IMR-90 (cell line): ENCODE results near the gene GNA15. TPM values are rescaled to one million over a fixed set of nuclear protein-coding genes. Genes with fewer than 3 reads are reported as not detected.

Experiments used
- ATAC-seq: fragments of 200-7000 bp; cut with Tn5 transposase; 2 replicates; pipeline ENCODE4 v1.9.1; 2020; ENCODE audit warnings: low read depth, mild to moderate bottlenecking, moderate library complexity
- BruUV-seq: library from RNA; stranded (reverse); fragments of 400-500 nt; replicated peaks from 2 replicates; lab custom pipeline; 2021; lab: Mats Ljungman, UMichigan
- CTCF ChIA-PET: fragments of 300-600 bp; formaldehyde crosslinking; extraction: SDS; loops from one replicate; lab custom pipeline; 2021; ENCODE audit warnings: antibody characterized with exemption; lab: Yijun Ruan, JAX
- POLR2A ChIA-PET: fragments of 300-600 bp; sonication (Branson Sonifier 250); formaldehyde crosslinking; loops from one replicate; lab custom pipeline; 2022; ENCODE audit warnings: antibody characterized with exemption; ENCODE audit not compliant: unreplicated experiment; lab: Charles Lee
- DNase-seq: peaks from one replicate; pipeline ENCODE4 v3.0.0; 2013
- H2AFZ ChIP-seq: replicated peaks from 2 replicates; pipeline ENCODE3; 2013; ENCODE audit warnings: low read length, mild to moderate bottlenecking; ENCODE audit not compliant: poor library complexity
- H2AK5ac ChIP-seq: 2 replicates; pipeline ENCODE4 v1.6.1; 2013; ENCODE audit warnings: low read depth, low read length, inconsistent platforms
- H2AK9ac ChIP-seq: replicated peaks from 2 replicates; pipeline ENCODE3; 2013; ENCODE audit warnings: mild to moderate bottlenecking, low read depth, low read length, moderate library complexity; ENCODE audit not compliant: poor library complexity
- H2BK120ac ChIP-seq: 2 replicates; pipeline ENCODE4 v1.6.1; 2013; ENCODE audit warnings: low read depth, low read length, inconsistent platforms
- H2BK15ac ChIP-seq: 3 replicates; pipeline ENCODE4 v1.6.1; 2013; ENCODE audit warnings: low read depth, low read length, inconsistent platforms
- H2BK20ac ChIP-seq: 2 replicates; pipeline ENCODE4 v1.6.1; 2013; ENCODE audit warnings: low read depth, mild to moderate bottlenecking, inconsistent platforms, low read length, moderate library complexity
- H2BK5ac ChIP-seq: 2 replicates; pipeline ENCODE4 v1.6.1; 2013; ENCODE audit warnings: mild to moderate bottlenecking, low read depth, low read length, inconsistent platforms; ENCODE audit not compliant: poor library complexity, severe bottlenecking
- H3K14ac ChIP-seq: replicated peaks from 2 replicates; pipeline ENCODE4 v1.6.1; 2013; ENCODE audit warnings: low read depth, low read length, inconsistent platforms
- H3K18ac ChIP-seq: 2 replicates; pipeline ENCODE4 v1.6.1; 2013; ENCODE audit warnings: low read depth, low read length, control low read depth
- H3K23ac ChIP-seq: 2 replicates; pipeline ENCODE4 v1.6.1; 2013; ENCODE audit warnings: low read depth, low read length, inconsistent platforms
- H3K27ac ChIP-seq: 2 replicates; pipeline ENCODE4 v1.5.1; 2013; ENCODE audit warnings: mild to moderate bottlenecking, control low read depth, low read length; ENCODE audit not compliant: insufficient read depth
- H3K27me3 ChIP-seq: 2 replicates; pipeline ENCODE4 v1.6.1; 2013; ENCODE audit warnings: low read length; ENCODE audit not compliant: control insufficient read depth, insufficient read depth
- H3K36me3 ChIP-seq: 2 replicates; pipeline ENCODE4 v1.6.1; 2013; ENCODE audit warnings: low read length, mixed read lengths; ENCODE audit not compliant: control insufficient read depth, insufficient read depth
- H3K4ac ChIP-seq: 2 replicates; pipeline ENCODE4 v1.6.1; 2013; ENCODE audit warnings: low read depth, low read length, inconsistent platforms
- H3K4me1 ChIP-seq: 2 replicates; pipeline ENCODE4 v1.6.1; 2013; ENCODE audit warnings: low read length, mixed read lengths; ENCODE audit not compliant: control insufficient read depth, insufficient read depth
- H3K4me2 ChIP-seq: 2 replicates; pipeline ENCODE4 v1.6.1; 2013; ENCODE audit warnings: low read depth, mild to moderate bottlenecking, control low read depth, low read length, moderate library complexity
- H3K4me3 ChIP-seq: 2 replicates; pipeline ENCODE4 v1.5.1; 2013; ENCODE audit warnings: low read depth, mild to moderate bottlenecking, control low read depth, low read length, moderate library complexity; ENCODE audit not compliant: insufficient read depth
- H3K56ac ChIP-seq: 2 replicates; pipeline ENCODE4 v1.6.1; 2013; ENCODE audit warnings: low read length, inconsistent platforms; ENCODE audit not compliant: insufficient read depth; ENCODE audit errors: extremely low read depth
- H3K79me1 ChIP-seq, 2 experiments: 2 replicates each; pipeline ENCODE4 v1.6.1; 2013; ENCODE audit warnings: low read length in 2 of 2, inconsistent platforms in 1 of 2, low read depth in 1 of 2
- H3K9ac ChIP-seq: 2 replicates; pipeline ENCODE4 v1.6.1; 2013; ENCODE audit warnings: low read depth, low read length, control low read depth
- H3K9me1 ChIP-seq: 2 replicates; pipeline ENCODE4 v1.6.1; 2013; ENCODE audit warnings: low read length, inconsistent platforms; ENCODE audit not compliant: insufficient read depth
- H3K9me3 ChIP-seq: 2 replicates; pipeline ENCODE4 v1.6.1; 2013; ENCODE audit warnings: low read length; ENCODE audit not compliant: control insufficient read depth, insufficient read depth
- H4K20me1 ChIP-seq: 2 replicates; pipeline ENCODE4 v1.6.1; 2013; ENCODE audit warnings: low read length, inconsistent platforms; ENCODE audit not compliant: insufficient read depth
- H4K5ac ChIP-seq: 2 replicates; pipeline ENCODE4 v1.6.1; 2013; ENCODE audit warnings: mild to moderate bottlenecking, low read depth, low read length, control low read depth
- H4K8ac ChIP-seq, 2 experiments: 2 replicates each; pipeline ENCODE4 v1.6.1; 2013; ENCODE audit warnings: low read depth in 2 of 2, low read length in 2 of 2, control low read depth in 1 of 2, inconsistent platforms in 1 of 2
- H4K91ac ChIP-seq: 2 replicates; pipeline ENCODE4 v1.6.1; 2013; ENCODE audit warnings: low read depth, low read length, inconsistent platforms; ENCODE audit not compliant: insufficient read depth
- BHLHE40 ChIP-seq: fragments of 150-350 bp; IDR thresholded peaks from 2 replicates; pipeline ENCODE4 v1.6.1; 2016; ENCODE audit warnings: mild to moderate bottlenecking, low read depth, low read length
- CEBPB ChIP-seq: IDR thresholded peaks from 2 replicates; pipeline ENCODE4 v1.6.1; 2012; ENCODE audit warnings: low read depth, low read length, improper control_type of control experiment
- CHD1 ChIP-seq: IDR thresholded peaks from 2 replicates; pipeline ENCODE4 v1.6.1; 2012; ENCODE audit warnings: low read depth, low read length, improper control_type of control experiment
- FOS ChIP-seq: fragments of 150-350 bp; IDR thresholded peaks from 2 replicates; pipeline ENCODE4 v1.6.1; 2016; ENCODE audit warnings: low read depth, low read length
- MAFK ChIP-seq: IDR thresholded peaks from 2 replicates; pipeline ENCODE4 v1.6.1; 2012; ENCODE audit warnings: low read depth, low read length, improper control_type of control experiment
- MAZ ChIP-seq: IDR thresholded peaks from 2 replicates; pipeline ENCODE4 v1.6.1; 2012; ENCODE audit warnings: low read depth, mild to moderate bottlenecking, low read length, improper control_type of control experiment, moderate library complexity, borderline replicate concordance
- MXI1 ChIP-seq: IDR thresholded peaks from 2 replicates; pipeline ENCODE4 v1.6.1; 2012; ENCODE audit warnings: low read depth, mild to moderate bottlenecking, low read length, moderate library complexity, borderline replicate concordance
- NFE2L2 ChIP-seq: fragments of 150-350 bp; IDR thresholded peaks from 2 replicates; pipeline ENCODE4 v1.6.1; 2016; ENCODE audit warnings: low read depth, mild to moderate bottlenecking, low read length
- POLR2A ChIP-seq: IDR thresholded peaks from 2 replicates; pipeline ENCODE4 v1.6.1; 2012; ENCODE audit warnings: mild to moderate bottlenecking, low read depth, low read length
- RAD21 ChIP-seq: IDR thresholded peaks from 2 replicates; pipeline ENCODE4 v1.6.1; 2012; ENCODE audit warnings: low read length, improper control_type of control experiment
- RCOR1 ChIP-seq: IDR thresholded peaks from 2 replicates; pipeline ENCODE4 v1.6.1; 2012; ENCODE audit warnings: mild to moderate bottlenecking, low read length, improper control_type of control experiment; ENCODE audit not compliant: insufficient replicate concordance
- RFX5 ChIP-seq: IDR thresholded peaks from 2 replicates; pipeline ENCODE4 v1.8.0; 2012; ENCODE audit warnings: low read depth, mild to moderate bottlenecking, low read length, moderate library complexity
- SMC3 ChIP-seq: fragments of 150-350 bp; IDR thresholded peaks from 2 replicates; pipeline ENCODE4 v1.6.1; 2016; ENCODE audit warnings: low read depth, mild to moderate bottlenecking, antibody characterized with exemption, low read length, moderate library complexity
- WGBS, 2 experiments: methylation state at CpG; one replicate each; pipeline versions ENCODE4 v1.1.5 to v1.1.7; 2013; ENCODE audit warnings: missing lambda C conversion rate in 2 of 2; ENCODE audit not compliant: insufficient read length in 1 of 2; ENCODE audit errors: extremely low coverage in 2 of 2; 5-methylcytosine and 5-hydroxymethylcytosine counted together
- dilution Hi-C: fragments of 300-500 bp; cut with HindIII; formaldehyde crosslinking; loops from one replicate; pipeline ENCODE4 v1.14.3; 2018; ENCODE audit warnings: low sequenced_read_pairs; ENCODE audit not compliant: unreplicated experiment
- in situ Hi-C: fragments of 300-500 bp; cut with MboI; formaldehyde crosslinking; loops from 3 replicates; pipeline ENCODE4 v1.14.3; 2019; ENCODE audit warnings: low sequenced_read_pairs, inconsistent platforms, mixed read lengths
- intact Hi-C: fragments of 100-400 bp; cut with micrococcal nuclease; formaldehyde crosslinking; loops from 2 replicates; pipeline ENCODE4 v1.10.0; 2022
- polyA plus RNA-seq, 3 experiments: library from polyadenylated mRNA; depleted of rRNA; stranded (reverse); fragments of >200 nt; gene quantifications; 2 replicates each; pipeline ENCODE4 v1.2.3, GENCODE V29; 2012; ENCODE audit warnings: low replicate concordance in 1 of 3
- total RNA-seq: library from RNA; depleted of rRNA; stranded (reverse); fragments of >200 nt; gene quantifications from 2 replicates; pipeline ENCODE4 v1.2.3, GENCODE V29; 2012
- TF ChIP-seq, protein P1 (sequence below): conservative IDR thresholded peaks from 2 replicates; pipeline ENCODE4 v1.5.1; 2012; ENCODE audit warnings: mild to moderate bottlenecking, low read depth, low read length, improper control_type of control experiment
- TF ChIP-seq, protein P2 (sequence below): fragments of 150-350 bp; IDR thresholded peaks from 2 replicates; pipeline ENCODE4 v1.6.1; 2017; ENCODE audit warnings: mild to moderate bottlenecking, antibody characterized with exemption, low read length, low read depth
- TF ChIP-seq, protein P3 (sequence below): fragments of 150-350 bp; IDR thresholded peaks from 2 replicates; pipeline ENCODE4 v1.6.1; 2016; ENCODE audit warnings: low read depth, mild to moderate bottlenecking, low read length, moderate library complexity, borderline replicate concordance

Gene GNA15
- total and polyA plus RNA-seq, 2 of the 4 experiments (the other 2 are of a cell fraction) = 0.18 TPM; not detected in 1

DNA sequence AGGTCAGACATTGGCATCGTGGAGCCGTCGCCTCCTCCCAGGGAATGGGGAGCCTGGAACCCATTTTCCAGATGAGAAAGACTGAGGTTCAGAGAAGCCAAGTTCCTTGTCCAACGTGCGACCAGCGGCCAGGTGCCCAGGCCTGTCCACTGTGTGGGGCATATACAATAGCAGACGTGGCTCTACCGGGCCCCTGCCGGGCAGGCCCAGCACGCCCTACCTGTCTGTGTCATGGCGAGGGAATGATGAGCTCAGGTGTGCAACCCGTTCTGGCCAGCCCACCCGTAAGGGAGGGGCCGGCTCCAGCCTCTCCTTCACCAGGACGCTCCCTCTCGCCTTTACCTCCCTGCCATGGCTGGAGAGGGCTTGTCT lies 837 bp downstream of the GNA15 start:
- Histone ChIP-seq H3K79me1 (no peaks in the 10 kb centered on the region), H3K36me3 (no peaks in the 10 kb centered on the region), H3K4me1 (peaks cover under 1% of the 10 kb centered on the region), H2BK5ac (no peak overlapping the region), H3K9me1 (no peaks in the 10 kb centered on the region), H3K4me3 (no peak overlapping the region), H3K9ac (no peak overlapping the region), H4K91ac (no peak overlapping the region), H4K5ac (no peak overlapping the region), H2AK9ac (no peak overlapping the region), H3K4ac (no peak overlapping the region), H4K8ac (no peak overlapping the region), H2AK5ac (no peak overlapping the region), H4K20me1 (no peaks in the 10 kb centered on the region), H3K18ac (no peak overlapping the region), H3K4me2 (no peak overlapping the region), H2BK15ac (no peak overlapping the region), H2BK120ac (no peak overlapping the region), H3K27me3 (no peaks in the 10 kb centered on the region), H3K14ac (no peak overlapping the region), H2AFZ (peak overlapping the region; percentile 33), H3K9me3 (peaks cover 3% of the 10 kb centered on the region; the same call in 1 of the 2 replicates), H3K23ac (no peak overlapping the region), H3K27ac (no peak overlapping the region), H2BK20ac (no peak overlapping the region), H3K56ac (no peak overlapping the region)
- BruUV-seq = no TSS peak
- 94% methylated on average over 8 of the region's 16 CpGs; no CpG with 5 or more reads in 1 of the 2 experiments for WGBS, 2 experiments
- dilution Hi-C loops = no loop called here
- TF ChIP-seq, protein P1, sequence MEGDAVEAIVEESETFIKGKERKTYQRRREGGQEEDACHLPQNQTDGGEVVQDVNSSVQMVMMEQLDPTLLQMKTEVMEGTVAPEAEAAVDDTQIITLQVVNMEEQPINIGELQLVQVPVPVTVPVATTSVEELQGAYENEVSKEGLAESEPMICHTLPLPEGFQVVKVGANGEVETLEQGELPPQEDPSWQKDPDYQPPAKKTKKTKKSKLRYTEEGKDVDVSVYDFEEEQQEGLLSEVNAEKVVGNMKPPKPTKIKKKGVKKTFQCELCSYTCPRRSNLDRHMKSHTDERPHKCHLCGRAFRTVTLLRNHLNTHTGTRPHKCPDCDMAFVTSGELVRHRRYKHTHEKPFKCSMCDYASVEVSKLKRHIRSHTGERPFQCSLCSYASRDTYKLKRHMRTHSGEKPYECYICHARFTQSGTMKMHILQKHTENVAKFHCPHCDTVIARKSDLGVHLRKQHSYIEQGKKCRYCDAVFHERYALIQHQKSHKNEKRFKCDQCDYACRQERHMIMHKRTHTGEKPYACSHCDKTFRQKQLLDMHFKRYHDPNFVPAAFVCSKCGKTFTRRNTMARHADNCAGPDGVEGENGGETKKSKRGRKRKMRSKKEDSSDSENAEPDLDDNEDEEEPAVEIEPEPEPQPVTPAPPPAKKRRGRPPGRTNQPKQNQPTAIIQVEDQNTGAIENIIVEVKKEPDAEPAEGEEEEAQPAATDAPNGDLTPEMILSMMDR = no peak
- TF ChIP-seq NFE2L2 = no peak
- TF ChIP-seq RFX5 = no peak
- TF ChIP-seq MXI1 = no peak
- no peak for TF ChIP-seq POLR2A
- no peak for TF ChIP-seq RAD21
- no peak for TF ChIP-seq BHLHE40
- TF ChIP-seq MAZ = no peak
- TF ChIP-seq SMC3 = no peak
- TF ChIP-seq FOS = no peak
- TF ChIP-seq RCOR1 = no peak
- TF ChIP-seq, protein P2, sequence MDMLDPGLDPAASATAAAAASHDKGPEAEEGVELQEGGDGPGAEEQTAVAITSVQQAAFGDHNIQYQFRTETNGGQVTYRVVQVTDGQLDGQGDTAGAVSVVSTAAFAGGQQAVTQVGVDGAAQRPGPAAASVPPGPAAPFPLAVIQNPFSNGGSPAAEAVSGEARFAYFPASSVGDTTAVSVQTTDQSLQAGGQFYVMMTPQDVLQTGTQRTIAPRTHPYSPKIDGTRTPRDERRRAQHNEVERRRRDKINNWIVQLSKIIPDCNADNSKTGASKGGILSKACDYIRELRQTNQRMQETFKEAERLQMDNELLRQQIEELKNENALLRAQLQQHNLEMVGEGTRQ = no peak
- no peak for TF ChIP-seq CHD1
- no peak for TF ChIP-seq CEBPB
- TF ChIP-seq, protein P3, sequence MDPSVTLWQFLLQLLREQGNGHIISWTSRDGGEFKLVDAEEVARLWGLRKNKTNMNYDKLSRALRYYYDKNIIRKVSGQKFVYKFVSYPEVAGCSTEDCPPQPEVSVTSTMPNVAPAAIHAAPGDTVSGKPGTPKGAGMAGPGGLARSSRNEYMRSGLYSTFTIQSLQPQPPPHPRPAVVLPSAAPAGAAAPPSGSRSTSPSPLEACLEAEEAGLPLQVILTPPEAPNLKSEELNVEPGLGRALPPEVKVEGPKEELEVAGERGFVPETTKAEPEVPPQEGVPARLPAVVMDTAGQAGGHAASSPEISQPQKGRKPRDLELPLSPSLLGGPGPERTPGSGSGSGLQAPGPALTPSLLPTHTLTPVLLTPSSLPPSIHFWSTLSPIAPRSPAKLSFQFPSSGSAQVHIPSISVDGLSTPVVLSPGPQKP = no peak
- TF ChIP-seq MAFK = no peak
- ChIA-PET CTCF (no interaction called here), POLR2A (no interaction called here)
- ATAC-seq (no peak), DNase-seq (no peak)
- in situ Hi-C loops = no loop called here
- intact Hi-C loops = no loop called here
